HCT116 (cell line): ENCODE data around the gene SYT7. TPM values are rescaled to one million over a fixed set of nuclear protein-coding genes. Genes with fewer than 3 reads are reported as not detected.

Experiments used
- ATAC-seq: fragments of 200-7000 bp; cut with Tn5 transposase; 2 replicates; pipeline ENCODE4 v1.9.1; 2020; ENCODE audit warnings: mild to moderate bottlenecking, moderate library complexity
- BruUV-seq: library from RNA; stranded (reverse); fragments of 400-500 nt; replicated peaks from 2 replicates; lab custom pipeline; 2021; lab: Mats Ljungman, UMichigan
- CTCF ChIA-PET: fragments of 300-600 bp; sonication (Branson Sonifier 250); formaldehyde crosslinking; loops from one replicate; lab custom pipeline; 2021; ENCODE audit warnings: antibody characterized with exemption; lab: Charles Lee
- POLR2A ChIA-PET: fragments of 300-600, 350-600 bp; sonication (Branson Sonifier 250); formaldehyde crosslinking; loops from one replicate; lab custom pipeline; 2021; ENCODE audit warnings: antibody characterized with exemption; lab: Charles Lee
- RAD21 ChIA-PET, 2 experiments: fragments of 300-600 bp; sonication (Branson Sonifier 250); formaldehyde crosslinking; loops; one replicate each; lab custom pipeline; 2023; ENCODE audit warnings: low total read pairs in 2 of 2; ENCODE audit not compliant: uncharacterized antibody in 2 of 2, unreplicated experiment in 2 of 2, low non-redundant PET in 1 of 2; lab: Charles Lee
- DNase-seq: peaks from one replicate; pipeline ENCODE4 v3.0.0-alpha.2; 2010; ENCODE audit warnings: low read depth, low spot score
- H2AFZ ChIP-seq: fragments of 200-600 bp; shearing (Covaris generic), sonication (generic); 2 replicates; pipeline ENCODE4 v1.6.1; 2017; ENCODE audit warnings: low read depth, mixed run types, mixed read lengths, antibody characterized with exemption, low read length; ENCODE audit not compliant: poor library complexity, severe bottlenecking
- H3K27ac ChIP-seq: 2 replicates; pipeline ENCODE4 v1.5.1; 2012; ENCODE audit warnings: low read depth, low read length
- H3K27me3 ChIP-seq: fragments of 200-600 bp; sonication (generic); 2 replicates; pipeline ENCODE4 v1.6.1; 2016; ENCODE audit warnings: mixed run types, low read length, mixed read lengths; ENCODE audit not compliant: insufficient read depth
- H3K36me3 ChIP-seq, 2 experiments: fragments of 200-500 bp in 1 of 2; fragments of 200-600 bp in 1 of 2; sonication (Bioruptor generic) in 1 of 2; sonication (generic) in 1 of 2; 2 replicates each; pipeline versions ENCODE4 v1.5.1 to v1.6.1; 2014 to 2016; ENCODE audit warnings: low read length in 2 of 2, inconsistent platforms in 1 of 2, mixed read lengths in 1 of 2, mixed run types in 1 of 2; ENCODE audit not compliant: insufficient read depth in 2 of 2, control insufficient read depth in 1 of 2
- H3K4me1 ChIP-seq, 2 experiments: fragments of 200-600 bp in 1 of 2; sonication (generic) in 1 of 2; 2 replicates each; pipeline versions ENCODE4 v1.5.1 to v1.6.1; 2012 to 2017; ENCODE audit warnings: low read length in 2 of 2, inconsistent platforms in 1 of 2, mild to moderate bottlenecking in 1 of 2, mixed read lengths in 1 of 2, mixed run types in 1 of 2, moderate library complexity in 1 of 2; ENCODE audit not compliant: insufficient read depth in 2 of 2, control insufficient read depth in 1 of 2
- H3K4me2 ChIP-seq: fragments of 200-600 bp; sonication (generic); 2 replicates; pipeline ENCODE4 v1.6.1; 2017; ENCODE audit warnings: mixed run types, low read length, mixed read lengths
- H3K4me3 ChIP-seq, 2 experiments: fragments of 200-600 bp in 1 of 2; sonication (generic) in 1 of 2; replicated peaks in 1 of 2; 2 replicates each; pipeline ENCODE4 v1.5.1; 2011 to 2016; ENCODE audit warnings: low read length in 2 of 2, control low read depth in 1 of 2, low read depth in 1 of 2, mild to moderate bottlenecking in 1 of 2, mixed read lengths in 1 of 2, mixed run types in 1 of 2
- H3K79me2 ChIP-seq: fragments of 200-600 bp; sonication (generic); 2 replicates; pipeline ENCODE4 v1.6.1; 2017; ENCODE audit warnings: mild to moderate bottlenecking, mixed run types, low read length, moderate library complexity, mixed read lengths; ENCODE audit not compliant: insufficient read depth
- H3K9ac ChIP-seq: fragments of 200-600 bp; sonication (generic); 2 replicates; pipeline ENCODE4 v1.6.1; 2016; ENCODE audit warnings: low read length, mixed read lengths
- H3K9me2 ChIP-seq: fragments of 200-600 bp; sonication (generic), shearing (Covaris generic); 2 replicates; pipeline ENCODE4 v1.6.1; 2017; ENCODE audit warnings: mixed run types, mild to moderate bottlenecking, moderate library complexity; ENCODE audit not compliant: insufficient read depth
- H3K9me3 ChIP-seq, 2 experiments: fragments of 200-500 bp in 1 of 2; fragments of 200-600 bp in 1 of 2; sonication (Bioruptor generic) in 1 of 2; sonication (generic) in 1 of 2; 2 replicates each; pipeline ENCODE4 v1.6.1; 2014 to 2017; ENCODE audit warnings: low read length in 2 of 2, mixed read lengths in 2 of 2, inconsistent platforms in 1 of 2, low read depth in 1 of 2, mild to moderate bottlenecking in 1 of 2, mixed run types in 1 of 2, moderate library complexity in 1 of 2; ENCODE audit not compliant: control insufficient read depth in 1 of 2, insufficient read depth in 1 of 2
- H4K20me1 ChIP-seq: fragments of 200-600 bp; sonication (generic), shearing (Covaris generic); 2 replicates; pipeline ENCODE4 v1.6.1; 2017; ENCODE audit warnings: mixed run types, mild to moderate bottlenecking, moderate library complexity; ENCODE audit not compliant: insufficient read depth
- CEBPB ChIP-seq: IDR thresholded peaks from 2 replicates; pipeline ENCODE4 v1.6.1; 2012; ENCODE audit warnings: low read depth
- EGR1 ChIP-seq: IDR thresholded peaks from 2 replicates; pipeline ENCODE4 v1.6.1; 2012; ENCODE audit warnings: low read depth
- EZH2 ChIP-seq: fragments of 200-600 bp; sonication (generic); IDR thresholded peaks from 2 replicates; pipeline ENCODE4 v1.6.1; 2017; ENCODE audit warnings: antibody characterized with exemption, mixed run types
- EZH2phosphoT487 ChIP-seq: fragments of 200-600 bp; IDR thresholded peaks from 2 replicates; pipeline ENCODE4 v1.6.1; 2018; ENCODE audit warnings: antibody characterized with exemption, borderline replicate concordance
- FOSL1 ChIP-seq: IDR thresholded peaks from 2 replicates; pipeline ENCODE4 v1.6.1; 2012; ENCODE audit warnings: low read depth
- JUND ChIP-seq: IDR thresholded peaks from 2 replicates; pipeline ENCODE4 v1.6.1; 2012
- POLR2AphosphoS5 ChIP-seq: IDR thresholded peaks from 2 replicates; pipeline ENCODE4 v1.6.1; 2011; ENCODE audit warnings: mild to moderate bottlenecking, low read depth, low read length, moderate library complexity
- RAD21 ChIP-seq: IDR thresholded peaks from 2 replicates; pipeline ENCODE4 v1.6.1; 2012; ENCODE audit warnings: low read depth, mild to moderate bottlenecking
- SIN3A ChIP-seq: IDR thresholded peaks from 2 replicates; pipeline ENCODE4 v1.6.1; 2012; ENCODE audit warnings: low read depth
- SP1 ChIP-seq: IDR thresholded peaks from 2 replicates; pipeline ENCODE4 v1.6.1; 2012; ENCODE audit warnings: low read depth
- SRF ChIP-seq: IDR thresholded peaks from 2 replicates; pipeline ENCODE4 v1.6.1; 2012; ENCODE audit warnings: low read depth
- YY1 ChIP-seq: IDR thresholded peaks from 2 replicates; pipeline ENCODE4 v1.6.1; 2011; ENCODE audit warnings: low read length, low read depth, moderate library complexity, mild to moderate bottlenecking; ENCODE audit not compliant: insufficient replicate concordance; ENCODE audit errors: extremely low read depth
- ZFX ChIP-seq: fragments of 450-650 bp; IDR thresholded peaks from 2 replicates; pipeline ENCODE4 v1.6.1; 2017
- ZNF274 ChIP-seq: fragments of 200-500 bp; sonication (Bioruptor generic); IDR thresholded peaks from 2 replicates; pipeline ENCODE4 v1.6.1; 2014; ENCODE audit warnings: mild to moderate bottlenecking, low read depth, low read length, inconsistent platforms
- intact Hi-C: fragments of 100-400 bp; cut with micrococcal nuclease; formaldehyde crosslinking; loops from 2 replicates; pipeline ENCODE4 v1.10.0; 2022
- total RNA-seq: library from RNA; stranded (reverse); gene quantifications from one replicate; pipeline ENCODE4 v1.2.1, GENCODE V29; 2021; ENCODE audit not compliant: unreplicated experiment
- TF ChIP-seq, protein P1 (sequence below): IDR thresholded peaks from 2 replicates; pipeline ENCODE4 v1.6.1; 2012; ENCODE audit warnings: low read depth
- TF ChIP-seq, protein P2 (sequence below), 3 experiments: fragments of 200-600 bp in 1 of 3; sonication (generic) in 1 of 3; IDR thresholded peaks in 2 of 3; conservative IDR thresholded peaks in 1 of 3; 2 replicates each; pipeline ENCODE4 v1.5.1; 2012 to 2017; ENCODE audit warnings: low read depth in 2 of 3, low read length in 2 of 3, antibody characterized with exemption in 1 of 3, borderline replicate concordance in 1 of 3, control low read depth in 1 of 3, mild to moderate bottlenecking in 1 of 3, mixed read lengths in 1 of 3, mixed run types in 1 of 3, moderate library complexity in 1 of 3; ENCODE audit not compliant: insufficient read depth in 1 of 3
- TF ChIP-seq, protein P3 (sequence below): IDR thresholded peaks from 2 replicates; pipeline ENCODE4 v1.6.1; 2012

SYT7 gene
- total RNA-seq, 1 experiment from 2014 or later, result 27.4 TPM

DNA sequence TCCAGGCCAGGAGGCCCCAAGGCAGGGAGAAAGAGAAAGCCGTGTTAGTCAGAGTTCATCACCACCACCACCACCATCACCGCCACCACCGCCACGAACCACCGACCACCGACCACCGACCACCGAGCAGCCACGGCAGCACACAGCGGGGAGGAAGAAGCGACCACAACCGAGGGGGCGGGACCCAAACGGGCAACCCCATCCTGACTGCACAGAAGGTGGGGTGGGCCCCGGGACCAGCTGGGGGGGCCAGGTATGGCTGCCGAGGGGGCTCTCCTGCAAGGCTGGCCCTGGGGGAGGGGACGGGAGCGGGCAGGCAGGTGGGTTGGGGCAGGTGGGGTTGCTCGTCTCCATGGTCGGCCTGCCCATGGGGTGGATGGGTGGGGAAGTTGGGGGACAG, 34.2 kb downstream of the SYT7 start:
- no peaks in the 10 kb centered on the region for H3K79me2 ChIP-seq
- CTCF ChIA-PET, result interaction anchor here (1.5 kb wide), 1 partner anchor 15 kb away, joined by 3 read pairs; no protein-coding TSS in a partner anchor
- POLR2A ChIA-PET, result no interaction called here
- intact Hi-C loops, result no loop called here
- DNase-seq, result no peak
- no peak overlapping the region for H2AFZ ChIP-seq
- H3K4me1 ChIP-seq, result peaks cover 10 to 21% of the 10 kb centered on the region in 2 experiments
- no TSS peak for BruUV-seq
- RAD21 ChIA-PET, result no interaction called here
- H3K4me3 ChIP-seq, result no peak overlapping the region
- no peaks in the 10 kb centered on the region for H3K27me3 ChIP-seq
- H3K9me3 ChIP-seq, result no peaks in the 10 kb centered on the region
- H3K9me2 ChIP-seq, result no peaks in the 10 kb centered on the region
- TF ChIP-seq, protein P1, sequence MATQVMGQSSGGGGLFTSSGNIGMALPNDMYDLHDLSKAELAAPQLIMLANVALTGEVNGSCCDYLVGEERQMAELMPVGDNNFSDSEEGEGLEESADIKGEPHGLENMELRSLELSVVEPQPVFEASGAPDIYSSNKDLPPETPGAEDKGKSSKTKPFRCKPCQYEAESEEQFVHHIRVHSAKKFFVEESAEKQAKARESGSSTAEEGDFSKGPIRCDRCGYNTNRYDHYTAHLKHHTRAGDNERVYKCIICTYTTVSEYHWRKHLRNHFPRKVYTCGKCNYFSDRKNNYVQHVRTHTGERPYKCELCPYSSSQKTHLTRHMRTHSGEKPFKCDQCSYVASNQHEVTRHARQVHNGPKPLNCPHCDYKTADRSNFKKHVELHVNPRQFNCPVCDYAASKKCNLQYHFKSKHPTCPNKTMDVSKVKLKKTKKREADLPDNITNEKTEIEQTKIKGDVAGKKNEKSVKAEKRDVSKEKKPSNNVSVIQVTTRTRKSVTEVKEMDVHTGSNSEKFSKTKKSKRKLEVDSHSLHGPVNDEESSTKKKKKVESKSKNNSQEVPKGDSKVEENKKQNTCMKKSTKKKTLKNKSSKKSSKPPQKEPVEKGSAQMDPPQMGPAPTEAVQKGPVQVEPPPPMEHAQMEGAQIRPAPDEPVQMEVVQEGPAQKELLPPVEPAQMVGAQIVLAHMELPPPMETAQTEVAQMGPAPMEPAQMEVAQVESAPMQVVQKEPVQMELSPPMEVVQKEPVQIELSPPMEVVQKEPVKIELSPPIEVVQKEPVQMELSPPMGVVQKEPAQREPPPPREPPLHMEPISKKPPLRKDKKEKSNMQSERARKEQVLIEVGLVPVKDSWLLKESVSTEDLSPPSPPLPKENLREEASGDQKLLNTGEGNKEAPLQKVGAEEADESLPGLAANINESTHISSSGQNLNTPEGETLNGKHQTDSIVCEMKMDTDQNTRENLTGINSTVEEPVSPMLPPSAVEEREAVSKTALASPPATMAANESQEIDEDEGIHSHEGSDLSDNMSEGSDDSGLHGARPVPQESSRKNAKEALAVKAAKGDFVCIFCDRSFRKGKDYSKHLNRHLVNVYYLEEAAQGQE, result no peak
- TF ChIP-seq FOSL1, result no peak
- no peak for TF ChIP-seq EZH2phosphoT487
- TF ChIP-seq EGR1, result no peak
- TF ChIP-seq, protein P2, sequence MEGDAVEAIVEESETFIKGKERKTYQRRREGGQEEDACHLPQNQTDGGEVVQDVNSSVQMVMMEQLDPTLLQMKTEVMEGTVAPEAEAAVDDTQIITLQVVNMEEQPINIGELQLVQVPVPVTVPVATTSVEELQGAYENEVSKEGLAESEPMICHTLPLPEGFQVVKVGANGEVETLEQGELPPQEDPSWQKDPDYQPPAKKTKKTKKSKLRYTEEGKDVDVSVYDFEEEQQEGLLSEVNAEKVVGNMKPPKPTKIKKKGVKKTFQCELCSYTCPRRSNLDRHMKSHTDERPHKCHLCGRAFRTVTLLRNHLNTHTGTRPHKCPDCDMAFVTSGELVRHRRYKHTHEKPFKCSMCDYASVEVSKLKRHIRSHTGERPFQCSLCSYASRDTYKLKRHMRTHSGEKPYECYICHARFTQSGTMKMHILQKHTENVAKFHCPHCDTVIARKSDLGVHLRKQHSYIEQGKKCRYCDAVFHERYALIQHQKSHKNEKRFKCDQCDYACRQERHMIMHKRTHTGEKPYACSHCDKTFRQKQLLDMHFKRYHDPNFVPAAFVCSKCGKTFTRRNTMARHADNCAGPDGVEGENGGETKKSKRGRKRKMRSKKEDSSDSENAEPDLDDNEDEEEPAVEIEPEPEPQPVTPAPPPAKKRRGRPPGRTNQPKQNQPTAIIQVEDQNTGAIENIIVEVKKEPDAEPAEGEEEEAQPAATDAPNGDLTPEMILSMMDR (IDR thresholded peaks at IDR 0.05 in 2 of 3, conservative IDR thresholded peaks at IDR 0.05 in 1 of 3; ENCODE audit: borderline replicate concordance in 1 of 3, insufficient read depth in 1 of 3, low read depth in 2 of 3, low read length in 2 of 3), result no peak
- no peak for TF ChIP-seq EZH2
- TF ChIP-seq ZFX, result no peak
- TF ChIP-seq ZNF274, result no peak
- TF ChIP-seq RAD21, result no peak
- TF ChIP-seq YY1, result no peak
- TF ChIP-seq SRF, result no peak
- no peak for TF ChIP-seq JUND
- TF ChIP-seq CEBPB, result no peak
- TF ChIP-seq SIN3A, result no peak
- TF ChIP-seq SP1, result no peak
- TF ChIP-seq, protein P3, sequence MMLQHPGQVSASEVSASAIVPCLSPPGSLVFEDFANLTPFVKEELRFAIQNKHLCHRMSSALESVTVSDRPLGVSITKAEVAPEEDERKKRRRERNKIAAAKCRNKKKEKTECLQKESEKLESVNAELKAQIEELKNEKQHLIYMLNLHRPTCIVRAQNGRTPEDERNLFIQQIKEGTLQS, result no peak
- no peak for TF ChIP-seq POLR2AphosphoS5
- TF ChIP-seq, all 23 proteins: peak for 0
- H3K9ac ChIP-seq, result no peak overlapping the region
- H3K36me3 ChIP-seq, result no peaks in the 10 kb centered on the region; a peak in 1 of 4 replicates
- H4K20me1 ChIP-seq, result no peaks in the 10 kb centered on the region
- no peak overlapping the region for H3K4me2 ChIP-seq
- H3K27ac ChIP-seq, result no peak overlapping the region
- ATAC-seq, result no peak
